RWPE2 (cell line): ENCODE results near the gene C16orf90.

Experiments
- ATAC-seq: fragments of 200-7000 bp; cut with Tn5 transposase; 3 replicates; pipeline ENCODE4 v1.9.1; 2021; ENCODE audit warnings: low read depth
- DNase-seq: peaks from one replicate; pipeline ENCODE4 v3.0.0-alpha.2; 2020; ENCODE audit warnings: low spot score
- H3K27ac ChIP-seq: fragments of 450-650 bp; 2 replicates; pipeline ENCODE4 v1.5.1; 2017; ENCODE audit warnings: mild to moderate bottlenecking; ENCODE audit not compliant: poor library complexity, severe bottlenecking
- H3K27me3 ChIP-seq: fragments of 250-450 bp; sonication (Bioruptor Pico); 2 replicates; pipeline ENCODE4 v1.5.1; 2021; ENCODE audit warnings: mild to moderate bottlenecking, moderate library complexity; ENCODE audit not compliant: insufficient read depth, poor library complexity, severe bottlenecking
- H3K36me3 ChIP-seq: fragments of 250-450 bp; sonication (Bioruptor Pico); 2 replicates; pipeline ENCODE4 v1.5.1; 2020; ENCODE audit warnings: low read depth, mild to moderate bottlenecking, moderate library complexity
- H3K4me1 ChIP-seq: fragments of 250-450 bp; sonication (Bioruptor Pico); 2 replicates; pipeline ENCODE4 v1.5.1; 2021; ENCODE audit warnings: mild to moderate bottlenecking, moderate library complexity; ENCODE audit not compliant: insufficient read depth, poor library complexity, severe bottlenecking
- H3K4me3 ChIP-seq: fragments of 250-450 bp; sonication (Bioruptor Pico); 2 replicates; pipeline ENCODE4 v1.5.1; 2021; ENCODE audit warnings: mild to moderate bottlenecking, moderate library complexity; ENCODE audit not compliant: severe bottlenecking
- H3K9me3 ChIP-seq: fragments of 250-450 bp; sonication (Bioruptor Pico); 2 replicates; pipeline ENCODE4 v1.5.1; 2021; ENCODE audit warnings: mild to moderate bottlenecking, moderate library complexity; ENCODE audit not compliant: severe bottlenecking
- TF ChIP-seq, protein P1 (sequence below): fragments of 450-650 bp; IDR thresholded peaks from one replicate; pipeline ENCODE4 v1.5.1; 2017; ENCODE audit warnings: mild to moderate bottlenecking, moderate library complexity; ENCODE audit not compliant: poor library complexity, severe bottlenecking

Gene C16orf90

GRCh38 chr16:3495176-3495575, at the start of gene C16orf90:
Gene C16orf90 (minus strand): TSS chr16:3495489. CDS start chr16:3495421, 68 bp downstream.
- TF ChIP-seq, protein P1, sequence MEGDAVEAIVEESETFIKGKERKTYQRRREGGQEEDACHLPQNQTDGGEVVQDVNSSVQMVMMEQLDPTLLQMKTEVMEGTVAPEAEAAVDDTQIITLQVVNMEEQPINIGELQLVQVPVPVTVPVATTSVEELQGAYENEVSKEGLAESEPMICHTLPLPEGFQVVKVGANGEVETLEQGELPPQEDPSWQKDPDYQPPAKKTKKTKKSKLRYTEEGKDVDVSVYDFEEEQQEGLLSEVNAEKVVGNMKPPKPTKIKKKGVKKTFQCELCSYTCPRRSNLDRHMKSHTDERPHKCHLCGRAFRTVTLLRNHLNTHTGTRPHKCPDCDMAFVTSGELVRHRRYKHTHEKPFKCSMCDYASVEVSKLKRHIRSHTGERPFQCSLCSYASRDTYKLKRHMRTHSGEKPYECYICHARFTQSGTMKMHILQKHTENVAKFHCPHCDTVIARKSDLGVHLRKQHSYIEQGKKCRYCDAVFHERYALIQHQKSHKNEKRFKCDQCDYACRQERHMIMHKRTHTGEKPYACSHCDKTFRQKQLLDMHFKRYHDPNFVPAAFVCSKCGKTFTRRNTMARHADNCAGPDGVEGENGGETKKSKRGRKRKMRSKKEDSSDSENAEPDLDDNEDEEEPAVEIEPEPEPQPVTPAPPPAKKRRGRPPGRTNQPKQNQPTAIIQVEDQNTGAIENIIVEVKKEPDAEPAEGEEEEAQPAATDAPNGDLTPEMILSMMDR, result no peak
- DNase-seq (no peak), ATAC-seq (no peak)
- H3K4me1 ChIP-seq, result no peaks in the 10 kb centered on the region
- no peak within 1 kb of the TSS for H3K27ac ChIP-seq
- H3K4me3 ChIP-seq, result no peak within 1 kb of the TSS
- no peaks in the 10 kb centered on the region for H3K9me3 ChIP-seq
- no peaks in the 10 kb centered on the region for H3K36me3 ChIP-seq
- H3K27me3 ChIP-seq, result no peaks in the 10 kb centered on the region

GRCh38 chr16:3542601-3543373, 47.5 kb upstream of the C16orf90 start:
- Histone ChIP-seq H3K9me3 (no peaks in the 10 kb centered on the region), H3K4me1 (no peaks in the 10 kb centered on the region), H3K4me3 (no peak overlapping the region), H3K27me3 (no peaks in the 10 kb centered on the region), H3K27ac (no peak overlapping the region), H3K36me3 (peaks cover 7% of the 10 kb centered on the region)
- ATAC-seq (no peak), DNase-seq (no peak)
- TF ChIP-seq, protein P1, result no peak

- H3K27ac ChIP-seq, result no peak overlapping the region
- ATAC-seq, result no peak
- H3K4me1 ChIP-seq, result no peaks in the 10 kb centered on the region
- no peak for DNase-seq
- peaks cover 11% of the 10 kb centered on the region for H3K36me3 ChIP-seq
- no peaks in the 10 kb centered on the region for H3K27me3 ChIP-seq
- no peak overlapping the region for H3K4me3 ChIP-seq
- H3K9me3 ChIP-seq, result no peaks in the 10 kb centered on the region
- TF ChIP-seq, protein P1, result no peak
Measured at GRCh38 chr16:3541527-3542155, 46.4 kb upstream of the C16orf90 start.

DNA sequence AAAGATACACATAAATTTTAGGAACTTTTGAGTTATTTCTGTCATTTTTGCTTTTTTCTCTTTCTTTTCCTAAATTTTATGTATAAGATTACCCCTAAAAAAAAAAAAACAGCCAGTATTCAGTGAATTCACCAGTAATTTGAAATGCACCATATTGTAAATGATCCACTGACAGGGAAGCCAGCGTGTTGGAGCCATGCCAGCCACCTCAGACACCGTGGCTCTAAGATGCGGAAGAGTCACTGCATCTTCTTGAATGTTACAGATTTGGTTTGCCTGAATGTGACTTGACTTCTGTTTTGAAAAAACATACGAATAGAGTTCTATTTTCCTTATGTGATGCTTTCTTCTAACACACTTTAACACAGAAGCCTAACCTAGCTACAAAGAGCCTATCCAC, 42.9 kb upstream of the C16orf90 start:
- TF ChIP-seq, protein P1, result no peak
- DNase-seq, result no peak
- H3K27me3 ChIP-seq, result no peaks in the 10 kb centered on the region
- H3K4me3 ChIP-seq, result no peak overlapping the region
- no peak overlapping the region for H3K27ac ChIP-seq
- no peak for ATAC-seq
- peaks cover 12% of the 10 kb centered on the region for H3K36me3 ChIP-seq
- no peaks in the 10 kb centered on the region for H3K4me1 ChIP-seq
- no peaks in the 10 kb centered on the region for H3K9me3 ChIP-seq

DNA sequence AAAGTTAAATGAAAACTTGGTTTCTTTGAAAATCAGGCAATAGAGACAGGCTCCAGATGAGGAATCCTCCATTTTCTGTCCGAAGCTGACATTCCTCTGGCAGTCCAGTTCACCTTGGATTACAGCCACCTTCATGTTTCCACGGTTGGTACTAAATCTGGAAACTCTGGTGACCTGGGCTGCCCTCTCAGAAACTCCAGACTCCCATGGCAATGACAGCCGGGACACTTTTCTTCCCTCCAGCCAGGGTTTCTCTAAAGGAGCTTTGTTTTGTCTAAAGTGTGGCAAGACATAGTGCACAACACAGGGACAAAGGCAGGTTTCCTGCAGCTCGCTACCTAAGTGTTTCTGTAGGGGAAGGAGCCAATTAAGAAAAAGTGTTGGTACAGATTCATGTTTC, 41.6 kb upstream of the C16orf90 start:
- Histone ChIP-seq H3K27ac (no peak overlapping the region), H3K4me1 (no peaks in the 10 kb centered on the region), H3K36me3 (peaks cover 15% of the 10 kb centered on the region), H3K9me3 (no peaks in the 10 kb centered on the region), H3K4me3 (no peak overlapping the region), H3K27me3 (no peaks in the 10 kb centered on the region)
- TF ChIP-seq, protein P1, result no peak
- ATAC-seq, result no peak
- DNase-seq, result no peak
